ENCODE data around the gene ESRRB. TPM values are rescaled to one million over a fixed set of nuclear protein-coding genes. Genes with fewer than 3 reads are reported as not detected.

Gene ESRRB
- total RNA-seq, 1 donor from 2014 or later, result 0.11 TPM

GRCh38 chr14:76491172-76491930 lies 115.4 kb downstream of the ESRRB start:
- DNase-seq, result no peak
- POLR2A ChIA-PET, result no interaction called here
- H3K27ac Mint-ChIP-seq, result no peak overlapping the region
- H3K36me3 Mint-ChIP-seq (ENCODE audit: low read depth), result no peaks in the 10 kb centered on the region
- no peak overlapping the region for H3K4me3 Mint-ChIP-seq
- CTCF ChIA-PET, result no interaction called here
- no peaks in the 10 kb centered on the region for H3K9me3 Mint-ChIP-seq
- no peak for TF ChIP-seq CTCF (IDR thresholded peaks at IDR 0.05)
- no peak for ATAC-seq (ENCODE audit: low read depth)
- intact Hi-C loops (cut with micrococcal nuclease), result no loop called here
- no peaks in the 10 kb centered on the region for H3K4me1 Mint-ChIP-seq
- H3K27me3 Mint-ChIP-seq, result peaks cover 13% of the 10 kb centered on the region

- no peak for TF ChIP-seq CTCF (IDR thresholded peaks at IDR 0.05)
- CTCF ChIA-PET, result no interaction called here
- Mint-ChIP-seq H3K4me1 (no peaks in the 10 kb centered on the region), H3K4me3 (no peak overlapping the region), H3K27me3 (peaks cover 8% of the 10 kb centered on the region), H3K9me3 (no peaks in the 10 kb centered on the region), H3K36me3 (ENCODE audit: low read depth) (no peaks in the 10 kb centered on the region), H3K27ac (no peak overlapping the region)
- intact Hi-C loops (cut with micrococcal nuclease), result no loop called here
- POLR2A ChIA-PET, result no interaction called here
- DNase-seq (no peak), ATAC-seq (ENCODE audit: low read depth) (no peak)
Measured at GRCh38 chr14:76495983-76496382, 120.0 kb downstream of the ESRRB start.

GRCh38 chr14:76496595-76496994 lies 120.7 kb downstream of the ESRRB start:
- no peaks in the 10 kb centered on the region for H3K36me3 Mint-ChIP-seq (ENCODE audit: low read depth)
- ChIA-PET CTCF (no interaction called here), POLR2A (no interaction called here)
- DNase-seq (no peak), ATAC-seq (ENCODE audit: low read depth) (no peak)
- intact Hi-C loops (cut with micrococcal nuclease), result no loop called here
- H3K4me3 Mint-ChIP-seq, result no peak overlapping the region
- no peak for TF ChIP-seq CTCF (IDR thresholded peaks at IDR 0.05)
- H3K9me3 Mint-ChIP-seq, result no peaks in the 10 kb centered on the region
- no peaks in the 10 kb centered on the region for H3K4me1 Mint-ChIP-seq
- no peak overlapping the region for H3K27ac Mint-ChIP-seq
- H3K27me3 Mint-ChIP-seq, result peaks cover 8% of the 10 kb centered on the region

GRCh38 chr14:76497550-76498462 lies 121.9 kb downstream of the ESRRB start:
- no peaks in the 10 kb centered on the region for H3K9me3 Mint-ChIP-seq
- H3K27me3 Mint-ChIP-seq, result peaks cover 8% of the 10 kb centered on the region
- H3K4me1 Mint-ChIP-seq, result no peaks in the 10 kb centered on the region
- no peak for TF ChIP-seq CTCF (IDR thresholded peaks at IDR 0.05)
- intact Hi-C loops (cut with micrococcal nuclease), result no loop called here
- ATAC-seq (ENCODE audit: low read depth), result no peak
- POLR2A ChIA-PET, result no interaction called here
- no peaks in the 10 kb centered on the region for H3K36me3 Mint-ChIP-seq (ENCODE audit: low read depth)
- no peak overlapping the region for H3K27ac Mint-ChIP-seq
- no peak overlapping the region for H3K4me3 Mint-ChIP-seq
- no peak for DNase-seq
- CTCF ChIA-PET, result no interaction called here

GRCh38 chr14:76498463-76498935 lies 122.6 kb downstream of the ESRRB start:
- Mint-ChIP-seq H3K4me1 (no peaks in the 10 kb centered on the region), H3K27me3 (peaks cover 9% of the 10 kb centered on the region), H3K36me3 (ENCODE audit: low read depth) (no peaks in the 10 kb centered on the region), H3K9me3 (no peaks in the 10 kb centered on the region), H3K27ac (no peak overlapping the region), H3K4me3 (no peak overlapping the region)
- TF ChIP-seq CTCF (IDR thresholded peaks at IDR 0.05), result no peak
- DNase-seq (no peak), ATAC-seq (ENCODE audit: low read depth) (no peak)
- ChIA-PET CTCF (no interaction called here), POLR2A (no interaction called here)
- intact Hi-C loops (cut with micrococcal nuclease), result no loop called here
